GM12865 (cell line): ENCODE data around the gene TLX2.

Experiments used
- DNase-seq: peaks from one replicate; pipeline ENCODE4 v3.0.0; 2010; ENCODE audit warnings: low read depth
- H3K4me3 ChIP-seq: 2 replicates; pipeline ENCODE4 v1.5.1; 2011; ENCODE audit warnings: mild to moderate bottlenecking, low read depth, low read length, control low read depth
- TF ChIP-seq, protein P1 (sequence below): IDR thresholded peaks from 2 replicates; pipeline ENCODE4 v1.5.1; 2011; ENCODE audit warnings: low read length, control low read depth, low read depth, inconsistent platforms; ENCODE audit not compliant: insufficient read depth; ENCODE audit errors: missing control alignments

The TLX2 gene

DNA sequence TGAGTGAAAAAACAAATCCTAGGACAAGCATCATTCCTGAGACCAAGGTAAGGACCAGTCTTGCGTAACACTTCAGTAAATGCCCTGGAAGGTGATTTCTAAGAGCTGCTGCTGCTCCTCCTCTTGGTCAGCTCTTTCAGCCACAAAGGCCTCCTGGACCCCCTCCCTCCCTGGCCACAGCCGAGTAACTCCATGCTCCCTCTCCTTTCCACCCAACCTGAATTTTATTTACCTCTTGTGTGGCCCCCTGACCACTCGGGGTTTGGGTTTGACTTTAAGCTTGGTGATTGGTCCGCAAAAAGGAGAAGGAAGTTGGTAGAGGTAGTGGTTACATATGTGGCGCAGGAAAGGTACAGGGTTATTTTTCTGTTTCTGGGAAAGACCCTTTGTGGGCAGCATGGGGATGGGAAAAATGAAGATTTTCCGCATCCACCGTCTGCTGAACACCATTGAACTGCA is 24.7 kb downstream of the TLX2 start:
- H3K4me3 ChIP-seq = no peak overlapping the region
- TF ChIP-seq, protein P1, sequence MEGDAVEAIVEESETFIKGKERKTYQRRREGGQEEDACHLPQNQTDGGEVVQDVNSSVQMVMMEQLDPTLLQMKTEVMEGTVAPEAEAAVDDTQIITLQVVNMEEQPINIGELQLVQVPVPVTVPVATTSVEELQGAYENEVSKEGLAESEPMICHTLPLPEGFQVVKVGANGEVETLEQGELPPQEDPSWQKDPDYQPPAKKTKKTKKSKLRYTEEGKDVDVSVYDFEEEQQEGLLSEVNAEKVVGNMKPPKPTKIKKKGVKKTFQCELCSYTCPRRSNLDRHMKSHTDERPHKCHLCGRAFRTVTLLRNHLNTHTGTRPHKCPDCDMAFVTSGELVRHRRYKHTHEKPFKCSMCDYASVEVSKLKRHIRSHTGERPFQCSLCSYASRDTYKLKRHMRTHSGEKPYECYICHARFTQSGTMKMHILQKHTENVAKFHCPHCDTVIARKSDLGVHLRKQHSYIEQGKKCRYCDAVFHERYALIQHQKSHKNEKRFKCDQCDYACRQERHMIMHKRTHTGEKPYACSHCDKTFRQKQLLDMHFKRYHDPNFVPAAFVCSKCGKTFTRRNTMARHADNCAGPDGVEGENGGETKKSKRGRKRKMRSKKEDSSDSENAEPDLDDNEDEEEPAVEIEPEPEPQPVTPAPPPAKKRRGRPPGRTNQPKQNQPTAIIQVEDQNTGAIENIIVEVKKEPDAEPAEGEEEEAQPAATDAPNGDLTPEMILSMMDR = no peak
- DNase-seq = peak; percentile 61

DNA sequence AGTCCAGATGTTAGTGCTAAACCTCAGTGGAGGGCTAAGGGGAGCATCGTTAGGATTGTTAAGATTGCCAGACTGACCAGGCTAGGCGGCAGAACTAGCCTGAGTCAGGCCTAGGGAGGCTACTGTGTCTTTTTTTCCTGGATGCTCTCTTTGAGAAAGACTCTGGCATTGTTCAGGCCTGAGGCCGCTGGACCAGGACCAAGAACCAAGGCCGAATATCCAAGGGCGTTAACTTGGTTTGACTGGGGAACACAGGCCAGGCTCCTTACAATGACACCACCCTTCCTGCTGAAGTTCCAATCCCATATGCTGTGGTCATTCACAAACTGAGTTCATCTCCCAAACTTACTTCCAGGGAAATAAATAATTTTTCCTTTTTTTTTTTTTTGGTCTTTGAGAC is 26.0 kb downstream of the TLX2 start:
- no peak overlapping the region for H3K4me3 ChIP-seq
- no peak for DNase-seq
- TF ChIP-seq, protein P1 = no peak

DNA sequence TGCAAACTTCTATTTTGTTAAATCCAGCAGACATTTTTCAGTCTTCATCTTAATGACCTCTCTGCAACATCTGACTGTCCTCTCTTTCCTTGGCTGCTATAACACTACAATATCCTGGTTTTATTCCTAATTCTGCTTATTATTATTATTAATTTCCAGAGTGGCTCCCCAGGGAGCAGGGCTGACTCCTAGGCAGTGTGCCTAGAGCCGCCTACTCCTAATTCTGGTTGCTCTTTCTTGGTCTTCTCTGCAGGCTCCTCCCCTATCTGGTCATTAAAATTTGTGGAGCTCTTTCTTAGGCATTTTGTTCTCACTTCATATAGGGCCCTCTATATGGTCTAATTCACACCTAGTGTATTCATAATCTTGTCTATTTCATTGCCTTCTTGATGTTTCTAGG is 28.7 kb downstream of the TLX2 start:
- H3K4me3 ChIP-seq = no peak overlapping the region
- TF ChIP-seq, protein P1 = no peak
- DNase-seq = no peak

DNA sequence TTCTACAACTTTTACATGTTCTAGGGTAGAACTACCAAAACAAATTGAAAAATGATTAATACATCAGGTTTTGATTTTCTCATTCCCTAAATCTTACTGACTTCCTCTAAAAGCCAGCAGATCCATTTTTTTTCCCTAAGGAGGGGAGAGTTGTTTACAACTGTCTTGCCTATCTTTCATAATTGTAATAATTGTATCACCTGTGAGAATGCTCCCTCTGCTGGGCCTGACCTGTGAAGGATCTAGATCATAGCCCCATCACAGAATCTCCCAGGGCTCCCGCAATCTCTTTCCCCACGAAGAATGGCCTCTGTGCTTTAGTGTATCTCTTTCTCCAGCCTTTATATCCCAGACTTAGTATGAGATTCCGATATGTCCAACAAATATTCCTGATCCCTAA is 30.4 kb downstream of the TLX2 start:
- TF ChIP-seq, protein P1 = peak; percentile 15
- H3K4me3 ChIP-seq = no peak overlapping the region
- DNase-seq = no peak

DNA sequence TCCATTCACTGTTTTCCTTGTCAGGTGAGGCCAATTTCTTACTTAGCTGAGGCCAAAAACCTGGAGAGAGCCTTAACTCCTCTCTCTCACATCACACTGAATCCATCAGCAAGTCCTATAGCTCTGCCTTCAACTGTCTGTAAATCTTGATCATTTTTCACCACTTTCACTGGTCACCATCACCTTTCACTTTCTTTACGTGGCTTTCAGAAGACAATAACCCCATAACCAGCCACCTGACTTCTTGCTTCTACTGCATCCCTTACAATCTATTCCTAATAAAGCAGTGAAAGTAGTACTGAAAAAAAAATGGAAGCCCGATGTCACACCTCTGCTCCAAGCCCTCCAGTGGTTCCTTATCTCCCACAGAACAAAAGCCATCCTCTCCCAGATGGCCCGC is 31.8 kb downstream of the TLX2 start:
- DNase-seq = peak; percentile 44
- TF ChIP-seq, protein P1 = no peak
- H3K4me3 ChIP-seq = no peak overlapping the region

DNA sequence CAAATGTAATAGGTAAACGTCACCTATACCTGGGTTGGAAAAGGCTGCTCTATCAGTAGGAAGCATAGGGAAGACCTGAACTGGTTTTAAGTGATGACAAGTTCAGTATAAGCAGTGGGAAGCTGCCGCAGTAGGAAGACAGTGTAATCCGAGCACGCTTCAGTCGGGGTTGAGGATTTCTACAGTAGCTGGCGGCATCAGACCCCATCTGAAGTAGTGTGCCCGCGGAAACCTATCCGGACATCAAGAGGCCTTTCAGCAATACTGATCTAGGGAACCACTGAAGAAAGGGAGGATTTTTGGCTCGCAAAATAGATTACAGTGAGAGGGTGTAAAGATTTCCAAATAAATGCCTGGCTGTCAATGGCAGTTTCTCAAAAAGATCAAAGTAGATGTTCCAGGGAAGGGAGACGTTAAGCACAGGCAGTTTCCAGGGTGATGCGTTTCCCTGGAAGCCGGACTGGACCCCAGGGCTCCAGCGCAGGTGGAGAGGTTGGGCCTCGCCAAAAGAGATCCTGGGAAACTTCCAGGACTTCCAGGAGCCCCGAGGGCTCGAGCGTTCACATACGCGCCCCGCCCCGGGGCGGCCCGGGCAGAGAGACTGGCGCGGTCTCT is 34.1 kb downstream of the TLX2 start:
- TF ChIP-seq, protein P1 = no peak
- no peak for DNase-seq
- peak overlapping the region; percentile 98 for H3K4me3 ChIP-seq

DNA sequence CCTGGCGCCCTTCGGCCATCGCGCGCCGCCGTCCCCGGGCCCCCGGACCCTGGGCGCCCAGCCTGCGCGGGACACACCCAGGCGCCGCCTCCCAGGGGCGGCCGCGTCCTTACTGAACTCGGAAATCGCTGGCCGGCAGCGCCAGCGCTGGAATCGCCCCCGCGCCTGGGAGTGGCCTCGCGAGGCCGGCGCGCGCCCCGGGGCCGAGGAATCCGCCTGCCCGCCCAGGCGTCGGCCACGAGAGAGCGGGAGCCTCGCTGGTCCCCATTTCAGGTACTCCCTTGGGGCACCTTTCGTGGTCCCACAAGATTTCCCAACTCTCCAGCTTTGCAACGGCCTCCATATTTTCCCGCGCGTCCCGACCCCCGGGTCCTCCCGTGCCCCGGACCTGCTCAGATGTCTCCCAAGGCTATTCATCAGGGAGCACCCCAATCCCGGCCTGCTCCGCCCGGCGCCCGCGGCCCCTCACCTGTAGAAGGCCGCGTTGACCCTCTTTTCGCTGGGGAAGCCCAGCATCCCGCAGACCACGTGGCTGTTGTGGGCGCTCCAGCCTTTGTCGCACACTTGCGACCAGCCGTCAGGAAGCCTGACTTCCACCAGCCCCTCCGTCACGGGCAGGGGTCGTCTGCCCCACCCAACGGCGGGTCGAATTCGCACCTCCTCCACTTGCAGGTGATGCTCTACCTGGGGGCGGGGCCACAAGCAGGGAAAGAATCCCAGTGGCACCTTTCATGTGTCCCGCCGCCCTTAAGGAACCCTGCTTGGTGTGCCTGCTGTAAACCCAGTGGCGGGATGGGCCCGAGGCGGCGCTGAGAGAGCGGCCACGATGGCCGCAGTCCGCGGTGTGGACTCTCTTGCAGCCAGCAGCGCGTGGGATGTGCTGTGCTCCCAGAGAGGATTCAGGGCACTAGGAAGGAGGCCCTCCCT is 34.9 kb downstream of the TLX2 start:
- peak; percentile 65 for DNase-seq
- H3K4me3 ChIP-seq = peak overlapping the region; percentile 98
- TF ChIP-seq, protein P1 = no peak
